ENCODE data around the gene FARP2.
A peak's percentile ranks its signal among the peaks of the same experiment; 100 is the strongest.
"Not testable (repeated sequence)": the region's sequence is repeated elsewhere in the genome, so short reads cannot be mapped to it uniquely, and the experiment has no call there.

The FARP2 gene

GRCh38 chr2:241315879-241316631 is 40.0 kb upstream of the FARP2 start, which contains the start of gene SEPTIN2:
SEPTIN2 (plus strand) TSS chr2:241315925; CDS start chr2:241324233, 8,308 bp downstream.
- TF ChIP-seq MYC (IDR thresholded peaks at IDR 0.05; ENCODE audit: low read depth, low read length) (no peak; the same call in 1 of the 2 replicates), CTCF (IDR thresholded peaks at IDR 0.05; ENCODE audit: low read depth, low read length) (no peak), MAX (IDR thresholded peaks at IDR 0.05; ENCODE audit: low read depth, low read length) (no peak), POLR2A (IDR thresholded peaks at IDR 0.05; ENCODE audit: extremely low read depth, insufficient read length) (peak; percentile 81)
- no peak for DNase-seq (ENCODE audit: low read depth)
- H3K4me3 ChIP-seq (ENCODE audit: low read depth, low read length) = peak within 1 kb of the TSS; percentile 98

- peak overlapping the region; percentile 82 for H3K4me3 ChIP-seq (ENCODE audit: low read depth, low read length)
- no peak for TF ChIP-seq POLR2A (IDR thresholded peaks at IDR 0.05; ENCODE audit: extremely low read depth, insufficient read length)
- TF ChIP-seq CTCF (IDR thresholded peaks at IDR 0.05; ENCODE audit: low read depth, low read length) = no peak
- no peak for TF ChIP-seq MAX (IDR thresholded peaks at IDR 0.05; ENCODE audit: low read depth, low read length)
- no peak for TF ChIP-seq MYC (IDR thresholded peaks at IDR 0.05; ENCODE audit: low read depth, low read length)
- no peak for DNase-seq (ENCODE audit: low read depth)
Observed at GRCh38 chr2:241316825-241317224, 39.3 kb upstream of the FARP2 start.

GRCh38 chr2:241317391-241317790 is 38.7 kb upstream of the FARP2 start:
- peak overlapping the region; percentile 82 for H3K4me3 ChIP-seq (ENCODE audit: low read depth, low read length)
- TF ChIP-seq POLR2A (IDR thresholded peaks at IDR 0.05; ENCODE audit: extremely low read depth, insufficient read length) (no peak), MYC (IDR thresholded peaks at IDR 0.05; ENCODE audit: low read depth, low read length) (no peak), CTCF (IDR thresholded peaks at IDR 0.05; ENCODE audit: low read depth, low read length) (no peak), MAX (IDR thresholded peaks at IDR 0.05; ENCODE audit: low read depth, low read length) (no peak)
- DNase-seq (ENCODE audit: low read depth) = peak; percentile 63

- H3K4me3 ChIP-seq (ENCODE audit: low read depth, low read length) = peak overlapping the region; percentile 82
- DNase-seq (ENCODE audit: low read depth) = not testable (repeated sequence)
Observed at GRCh38 chr2:241318830-241319229, 37.3 kb upstream of the FARP2 start.

GRCh38 chr2:241320394-241320793 is 35.7 kb upstream of the FARP2 start:
- no peak for DNase-seq (ENCODE audit: low read depth)
- TF ChIP-seq CTCF (IDR thresholded peaks at IDR 0.05; ENCODE audit: low read depth, low read length) = no peak
- TF ChIP-seq MAX (IDR thresholded peaks at IDR 0.05; ENCODE audit: low read depth, low read length) = no peak
- TF ChIP-seq POLR2A (IDR thresholded peaks at IDR 0.05; ENCODE audit: extremely low read depth, insufficient read length) = no peak
- TF ChIP-seq MYC (IDR thresholded peaks at IDR 0.05; ENCODE audit: low read depth, low read length) = no peak
- no peak overlapping the region for H3K4me3 ChIP-seq (ENCODE audit: low read depth, low read length)

GRCh38 chr2:241321033-241321432 is 35.1 kb upstream of the FARP2 start:
- peak overlapping the region; percentile 23 for H3K4me3 ChIP-seq (ENCODE audit: low read depth, low read length)
- no peak for DNase-seq (ENCODE audit: low read depth)
- TF ChIP-seq POLR2A (IDR thresholded peaks at IDR 0.05; ENCODE audit: extremely low read depth, insufficient read length) (no peak), MAX (IDR thresholded peaks at IDR 0.05; ENCODE audit: low read depth, low read length) (no peak), CTCF (IDR thresholded peaks at IDR 0.05; ENCODE audit: low read depth, low read length) (no peak), MYC (IDR thresholded peaks at IDR 0.05; ENCODE audit: low read depth, low read length) (no peak)
